Measurements from ENCODE around the gene FMOD. TPM values are rescaled to one million over a fixed set of nuclear protein-coding genes. Genes with fewer than 3 reads are reported as not detected.
"Not testable (repeated sequence)": the region's sequence is repeated elsewhere in the genome, so short reads cannot be mapped to it uniquely, and the experiment has no call there.

Gene FMOD
- total RNA-seq, 2 experiments from 2014 or later = 3.2 to 3.3 TPM

DNA sequence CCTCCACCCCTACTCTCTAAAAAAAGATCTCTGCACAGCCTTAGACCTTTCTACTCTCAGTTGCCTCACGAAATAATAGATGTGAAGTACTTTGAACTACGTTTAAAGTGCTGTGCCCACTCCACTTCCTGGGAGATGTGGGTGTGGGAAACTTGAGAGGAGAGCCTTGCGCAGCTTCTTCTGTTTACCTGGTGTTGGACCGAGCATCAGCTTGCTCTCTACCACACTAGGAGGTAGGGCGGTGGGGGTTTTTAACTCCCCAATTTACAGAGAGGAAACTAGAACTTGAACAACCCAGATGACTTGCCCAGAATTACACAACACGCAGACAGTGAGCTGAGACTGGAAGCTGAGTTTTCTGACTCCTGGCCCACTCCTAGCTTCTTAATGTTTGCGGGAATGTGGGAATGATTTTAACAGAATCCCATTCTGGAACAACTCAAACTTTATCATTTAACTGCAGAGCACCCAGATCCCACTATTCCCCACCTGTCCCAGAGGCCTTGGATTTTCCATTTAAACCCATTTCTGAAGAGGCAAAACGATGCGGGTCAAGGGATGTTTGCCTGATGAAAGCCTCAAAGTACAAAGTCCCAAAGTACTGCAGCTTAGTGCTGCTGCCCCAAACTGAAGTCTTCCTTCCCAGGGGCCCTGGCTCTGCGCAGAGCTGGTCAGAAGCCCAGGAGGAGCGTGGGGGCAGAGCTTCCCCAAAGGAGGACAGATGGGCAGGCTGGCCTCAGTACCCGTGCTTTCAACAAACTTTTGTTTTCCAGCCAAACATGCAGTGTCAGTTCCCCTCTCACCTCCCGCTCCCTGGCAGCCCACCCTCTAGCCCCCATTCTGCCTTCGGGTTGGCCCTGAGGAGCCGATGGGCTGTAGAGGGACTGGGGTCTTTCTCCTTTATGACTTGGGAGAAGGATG lies 26.6 kb downstream of the FMOD start:
- DNase-seq = peak; percentile 45
- Mint-ChIP-seq H3K9me3 (no peaks in the 10 kb centered on the region), H3K27me3 (no peaks in the 10 kb centered on the region), H3K4me3 (peak overlapping the region; percentile 50), H3K36me3 (no peaks in the 10 kb centered on the region), H3K4me1 (peaks cover 85% of the 10 kb centered on the region), H3K27ac (peak overlapping the region; percentile 75)

DNA sequence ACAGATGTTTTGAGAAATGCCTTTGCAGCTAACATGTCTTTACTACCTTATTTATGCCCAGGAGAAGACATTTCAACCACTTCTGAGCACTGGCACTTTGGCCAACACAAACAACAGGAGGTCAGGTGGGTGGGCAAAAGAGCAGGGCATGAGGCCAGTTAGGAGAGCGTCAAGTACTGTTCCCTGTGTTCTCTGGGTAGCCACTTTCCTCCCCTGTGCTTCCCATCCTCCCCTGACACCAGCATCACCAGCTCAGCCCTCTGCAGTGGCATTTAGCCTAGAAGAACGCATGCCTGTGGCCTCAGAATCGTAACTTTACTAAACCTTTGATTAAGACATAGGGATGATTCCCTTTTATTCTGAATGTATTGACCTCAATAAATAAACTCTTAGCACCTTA lies 27.3 kb downstream of the FMOD start:
- H3K27ac Mint-ChIP-seq = peak overlapping the region; percentile 75

GRCh38 chr1:203322500-203323179 lies 28.3 kb downstream of the FMOD start:
- Mint-ChIP-seq H3K27ac (peak overlapping the region; percentile 75), H3K36me3 (no peaks in the 10 kb centered on the region), H3K4me3 (no peak overlapping the region), H3K27me3 (no peaks in the 10 kb centered on the region), H3K4me1 (peaks cover 77% of the 10 kb centered on the region), H3K9me3 (no peaks in the 10 kb centered on the region)
- DNase-seq = no peak

More for the DNA sequence above, 27.3 kb downstream of the FMOD start:
- H3K27me3 Mint-ChIP-seq = no peaks in the 10 kb centered on the region
- H3K36me3 Mint-ChIP-seq = no peaks in the 10 kb centered on the region
- no peak for DNase-seq
- H3K9me3 Mint-ChIP-seq = no peaks in the 10 kb centered on the region
- H3K4me1 Mint-ChIP-seq = peaks cover 86% of the 10 kb centered on the region
- H3K4me3 Mint-ChIP-seq = peak overlapping the region; percentile 48

DNA sequence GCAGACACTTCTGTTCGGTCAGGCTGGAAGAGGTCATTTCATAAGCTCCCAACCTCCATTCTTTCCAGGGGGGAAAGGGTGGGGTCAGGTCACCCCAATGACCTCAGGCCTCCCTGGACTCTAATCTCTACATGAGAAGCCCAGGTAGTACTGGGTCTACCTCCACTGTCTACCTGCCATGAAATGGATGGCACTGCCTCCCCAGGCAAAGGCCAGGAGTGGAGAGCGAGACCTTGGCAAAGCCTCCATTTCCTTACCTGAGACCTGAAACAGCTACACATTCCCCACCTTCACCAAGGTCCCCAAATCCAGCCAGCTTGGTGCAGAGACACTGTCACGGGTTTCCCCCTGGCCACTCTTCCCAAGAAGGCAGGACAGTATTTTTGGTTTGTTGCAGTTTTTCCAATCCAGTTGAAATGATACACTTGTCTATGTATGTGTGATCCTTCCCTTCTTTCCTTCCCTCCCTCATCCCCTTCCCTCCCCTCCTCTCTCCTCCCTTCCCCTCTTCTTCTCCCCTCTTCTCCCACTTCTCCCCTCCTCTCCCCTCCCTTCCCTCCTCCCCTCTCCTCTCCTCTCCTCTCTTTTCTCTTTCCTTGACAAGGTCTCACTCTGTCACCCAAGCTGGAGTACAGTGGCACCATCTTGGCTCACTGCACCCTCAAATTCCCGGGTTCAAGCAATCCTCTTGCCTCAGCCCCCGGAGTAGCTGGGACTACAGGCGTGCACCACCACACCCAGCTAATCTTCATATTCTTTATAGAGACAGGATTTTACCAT lies 29.5 kb downstream of the FMOD start:
- peak overlapping the region; percentile 57 for H3K27ac Mint-ChIP-seq
- peak overlapping the region; percentile 16 for H3K4me3 Mint-ChIP-seq
- peaks cover 74% of the 10 kb centered on the region for H3K4me1 Mint-ChIP-seq
- DNase-seq = no peak
- H3K27me3 Mint-ChIP-seq = no peaks in the 10 kb centered on the region
- no peaks in the 10 kb centered on the region for H3K9me3 Mint-ChIP-seq
- no peaks in the 10 kb centered on the region for H3K36me3 Mint-ChIP-seq

DNA sequence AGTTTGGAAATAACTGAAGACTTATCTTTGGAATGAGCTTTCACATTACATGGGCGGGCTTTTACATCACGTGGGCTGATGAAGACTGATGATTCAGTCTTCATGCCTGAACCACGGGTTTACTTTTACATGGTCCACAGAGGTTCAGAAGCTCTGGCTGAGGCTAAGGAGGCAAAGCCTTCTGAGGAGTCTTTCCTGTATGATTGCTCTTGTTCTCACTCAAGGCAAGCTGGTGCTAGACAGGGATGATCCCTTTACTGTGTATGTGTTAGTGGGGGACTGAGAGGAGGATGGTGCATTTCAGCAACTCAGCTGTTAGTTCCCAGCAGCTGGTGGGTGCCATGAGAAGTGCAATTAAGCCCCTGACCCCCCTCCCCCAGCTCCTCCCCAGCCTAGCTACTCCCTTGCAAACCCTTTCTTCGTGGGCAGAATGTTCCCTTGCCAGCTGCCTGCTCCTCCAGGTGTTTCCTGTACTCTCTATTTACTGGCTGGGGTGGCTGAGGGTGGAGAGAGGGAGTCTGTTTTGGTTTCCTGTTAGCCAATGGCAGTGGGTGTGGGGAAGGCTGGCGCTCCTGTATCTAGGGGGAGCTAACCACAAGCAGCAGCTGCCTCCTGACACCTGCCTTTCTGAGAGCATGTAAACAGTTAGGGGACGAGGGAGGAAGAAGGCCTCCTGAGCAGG lies 30.2 kb downstream of the FMOD start:
- H3K4me1 Mint-ChIP-seq = peaks cover 67% of the 10 kb centered on the region
- H3K9me3 Mint-ChIP-seq = no peaks in the 10 kb centered on the region
- peak overlapping the region; percentile 54 for H3K27ac Mint-ChIP-seq
- peaks cover 2% of the 10 kb centered on the region for H3K36me3 Mint-ChIP-seq
- DNase-seq = peak; percentile 58
- peak overlapping the region; percentile 16 for H3K4me3 Mint-ChIP-seq
- H3K27me3 Mint-ChIP-seq = no peaks in the 10 kb centered on the region

- no peak overlapping the region for H3K4me3 Mint-ChIP-seq
- peaks cover 50% of the 10 kb centered on the region for H3K4me1 Mint-ChIP-seq
- H3K9me3 Mint-ChIP-seq = peaks cover 2% of the 10 kb centered on the region
- H3K36me3 Mint-ChIP-seq = peaks cover 22% of the 10 kb centered on the region
- no peak overlapping the region for H3K27ac Mint-ChIP-seq
- no peaks in the 10 kb centered on the region for H3K27me3 Mint-ChIP-seq
- DNase-seq = no peak
Observed at GRCh38 chr1:203318229-203318517, 32.7 kb downstream of the FMOD start.

DNA sequence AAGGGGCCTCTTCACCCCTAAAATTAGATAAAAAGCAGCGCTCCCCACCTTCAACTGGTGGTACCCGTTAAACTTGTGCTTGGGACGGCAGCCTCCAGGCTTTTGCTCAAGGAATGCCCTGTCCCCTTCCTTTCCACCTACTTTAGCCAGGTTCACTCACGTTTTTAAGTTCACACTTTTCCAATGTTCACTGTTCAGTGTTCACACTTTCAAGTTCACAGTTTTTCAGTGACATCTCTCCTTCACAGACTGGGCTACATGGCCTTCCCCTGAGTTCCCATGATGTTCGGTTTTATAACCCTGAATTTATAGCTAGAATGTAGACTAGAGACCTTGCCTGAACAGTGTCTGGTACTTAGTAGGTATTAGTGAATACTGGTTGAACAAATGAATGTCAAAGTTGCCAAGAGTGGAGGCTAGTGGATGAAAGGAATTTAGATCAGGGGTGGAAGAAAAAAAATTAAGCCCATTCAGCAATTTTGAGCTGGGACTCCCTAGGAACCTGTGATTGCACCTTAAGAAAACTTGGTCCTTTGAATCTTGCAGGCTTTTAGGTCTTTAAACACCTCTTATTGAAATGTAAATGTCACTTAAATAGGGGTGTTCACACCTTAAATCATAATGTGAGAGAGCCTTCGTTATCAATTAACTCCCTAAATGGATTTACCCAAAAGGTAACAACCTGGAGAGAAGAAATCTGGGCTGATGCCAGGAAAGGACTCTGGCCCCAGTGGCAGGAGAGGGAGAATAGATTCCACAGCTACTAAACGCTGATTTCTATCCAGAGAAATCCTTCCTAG lies 33.3 kb downstream of the FMOD start:
- Mint-ChIP-seq H3K36me3 (peaks cover 25% of the 10 kb centered on the region), H3K27ac (no peak overlapping the region), H3K4me1 (peaks cover 44% of the 10 kb centered on the region), H3K4me3 (no peak overlapping the region), H3K9me3 (peaks cover 2% of the 10 kb centered on the region), H3K27me3 (no peaks in the 10 kb centered on the region)
- no peak for DNase-seq

GRCh38 chr1:203316626-203317093 lies 34.3 kb downstream of the FMOD start:
- Mint-ChIP-seq H3K4me1 (peaks cover 36% of the 10 kb centered on the region), H3K4me3 (no peak overlapping the region), H3K27ac (peak overlapping the region; percentile 9), H3K27me3 (no peaks in the 10 kb centered on the region), H3K36me3 (peaks cover 25% of the 10 kb centered on the region), H3K9me3 (peaks cover 2% of the 10 kb centered on the region)
- no peak for DNase-seq

- not testable (repeated sequence) for H3K9me3 Mint-ChIP-seq, H3K4me3 Mint-ChIP-seq, H3K27ac Mint-ChIP-seq, H3K27me3 Mint-ChIP-seq, DNase-seq
- H3K4me1 Mint-ChIP-seq = peaks cover 40% of the 10 kb centered on the region
- peaks cover 37% of the 10 kb centered on the region for H3K36me3 Mint-ChIP-seq
Observed at GRCh38 chr1:203314025-203314759, 36.7 kb downstream of the FMOD start.

GRCh38 chr1:203311368-203312301 lies 39.3 kb downstream of the FMOD start:
- H3K27ac Mint-ChIP-seq = peak overlapping the region; percentile 9
- no peak for DNase-seq
- peaks cover 51% of the 10 kb centered on the region for H3K4me1 Mint-ChIP-seq
- H3K36me3 Mint-ChIP-seq = peaks cover 62% of the 10 kb centered on the region
- H3K4me3 Mint-ChIP-seq = no peak overlapping the region
- no peaks in the 10 kb centered on the region for H3K27me3 Mint-ChIP-seq
- H3K9me3 Mint-ChIP-seq = peaks cover 2% of the 10 kb centered on the region

GRCh38 chr1:203308923-203309331 lies 42.0 kb downstream of the FMOD start:
- peaks cover 59% of the 10 kb centered on the region for H3K4me1 Mint-ChIP-seq
- H3K9me3 Mint-ChIP-seq = peaks cover under 1% of the 10 kb centered on the region
- no peaks in the 10 kb centered on the region for H3K27me3 Mint-ChIP-seq
- H3K36me3 Mint-ChIP-seq = peaks cover 56% of the 10 kb centered on the region
- H3K27ac Mint-ChIP-seq = peak overlapping the region; percentile 68
- peak overlapping the region; percentile 87 for H3K4me3 Mint-ChIP-seq
- no peak for DNase-seq

DNA sequence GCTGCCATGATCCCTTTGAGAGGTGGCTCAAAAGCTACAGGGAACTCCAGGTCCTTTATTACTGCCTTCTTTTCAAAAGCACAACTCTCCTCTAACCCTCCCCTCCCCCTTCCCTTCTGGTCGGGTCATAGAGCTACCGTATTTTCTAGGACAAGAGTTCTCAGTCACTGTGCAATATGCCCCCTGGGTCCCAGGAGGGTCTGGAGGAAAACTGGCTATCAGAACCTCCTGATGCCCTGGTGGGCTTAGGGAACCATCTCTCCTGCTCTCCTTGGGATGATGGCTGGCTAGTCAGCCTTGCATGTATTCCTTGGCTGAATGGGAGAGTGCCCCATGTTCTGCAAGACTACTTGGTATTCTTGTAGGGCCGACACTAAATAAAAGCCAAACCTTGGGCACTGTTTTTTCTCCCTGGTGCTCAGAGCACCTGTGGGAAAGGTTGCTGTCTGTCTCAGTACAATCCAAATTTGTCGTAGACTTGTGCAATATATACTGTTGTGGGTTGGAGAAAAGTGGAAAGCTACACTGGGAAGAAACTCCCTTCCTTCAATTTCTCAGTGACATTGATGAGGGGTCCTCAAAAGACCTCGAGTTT lies 42.5 kb downstream of the FMOD start:
- peaks cover 59% of the 10 kb centered on the region for H3K4me1 Mint-ChIP-seq
- H3K27ac Mint-ChIP-seq = peak overlapping the region; percentile 68
- no peak for DNase-seq
- no peaks in the 10 kb centered on the region for H3K27me3 Mint-ChIP-seq
- H3K36me3 Mint-ChIP-seq = peaks cover 52% of the 10 kb centered on the region
- H3K9me3 Mint-ChIP-seq = no peaks in the 10 kb centered on the region
- H3K4me3 Mint-ChIP-seq = peak overlapping the region; percentile 87

All from activated naive CD8-positive, alpha-beta T cell treated with anti-CD3 and anti-CD28 coated beads for 36 hours (primary cell).